Frontal cortex (tissue), 4 donors: ENCODE results near the gene KRT40. TPM values are rescaled to one million over a fixed set of nuclear protein-coding genes. Genes with fewer than 3 reads are reported as not detected.

Source experiments
- DNase-seq, 2 donors: peaks; one replicate each; pipeline ENCODE4 v3.0.0; 2012; ENCODE audit warnings: low spot score in 2 of 2
- FAIRE-seq: peaks from 2 replicates; lab custom pipeline; 2012; peaks lifted over from hg19 to GRCh38; lab: Jason Lieb, UNC
- total RNA-seq: library from RNA; depleted of rRNA; stranded (reverse); fragments of >200 nt; gene quantifications from one replicate; pipeline ENCODE4 v1.2.3, GENCODE V29; 2014
- donor health status: control.
- donor health status: control.
- donor health status: control.

The KRT40 gene
- not detected for total RNA-seq

DNA sequence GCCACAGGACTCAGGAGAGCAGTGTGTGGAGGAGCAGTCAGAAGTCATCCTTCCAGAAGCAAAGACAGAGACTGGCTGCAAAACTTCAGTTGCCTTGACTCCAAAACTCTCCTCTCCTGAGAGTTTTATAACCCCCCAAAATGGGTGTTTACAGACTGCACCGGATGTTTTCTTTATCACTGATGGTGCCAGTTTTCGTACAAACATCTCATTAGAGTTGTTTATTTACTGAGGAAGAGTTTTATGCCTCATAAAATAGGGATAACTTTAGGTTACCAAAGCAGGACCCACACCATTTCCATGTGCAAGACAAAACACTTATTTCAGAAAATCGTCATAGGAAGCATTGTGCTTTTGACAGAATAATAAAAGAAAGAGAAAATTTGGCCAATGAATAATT lies at the start of gene KRT40:
TSS of gene KRT40 (minus strand) at position 101 of the 400 bp plus-strand sequence. CDS start at position 48, 53 bp downstream.
- no peak for FAIRE-seq

DNA sequence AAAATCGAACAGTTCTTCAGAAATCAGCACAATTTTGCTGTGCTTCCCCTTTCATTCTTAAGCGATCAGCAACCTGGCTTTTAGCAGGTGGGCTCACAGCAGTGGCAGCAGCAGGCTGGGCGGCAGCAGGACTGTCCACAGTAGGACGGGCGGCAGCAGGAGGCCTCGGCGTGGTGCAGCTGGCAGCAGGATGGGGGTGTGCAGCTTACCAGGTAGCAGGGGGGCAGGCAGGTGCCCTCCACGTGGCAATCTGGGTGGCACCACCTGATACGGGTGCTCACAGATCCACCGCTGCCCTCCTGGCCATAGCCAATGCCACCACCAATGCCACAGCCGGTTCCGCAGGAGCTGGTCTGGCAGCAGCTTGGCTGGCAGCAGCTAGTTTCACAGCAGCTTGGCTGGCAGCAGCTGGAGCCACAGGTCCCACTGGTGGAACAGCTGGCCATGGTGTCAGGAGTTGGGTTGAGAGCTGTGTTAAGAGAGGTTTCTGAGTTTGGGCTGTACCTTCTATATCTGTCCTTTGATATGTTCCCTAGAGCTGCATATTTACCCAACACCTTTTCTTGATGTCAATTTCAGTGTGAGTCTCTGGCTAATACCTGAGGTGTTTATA lies 45.6 kb upstream of the KRT40 start, which contains the start of gene KRTAP1-4:
TSS of gene KRTAP1-4 (minus strand) at position 563 of the 613 bp plus-strand sequence. CDS start at position 446, 117 bp downstream.
- FAIRE-seq (no peak), DNase-seq (no peak)

More for the DNA sequence above, at the start of gene KRT40:
- no peak for DNase-seq

DNA sequence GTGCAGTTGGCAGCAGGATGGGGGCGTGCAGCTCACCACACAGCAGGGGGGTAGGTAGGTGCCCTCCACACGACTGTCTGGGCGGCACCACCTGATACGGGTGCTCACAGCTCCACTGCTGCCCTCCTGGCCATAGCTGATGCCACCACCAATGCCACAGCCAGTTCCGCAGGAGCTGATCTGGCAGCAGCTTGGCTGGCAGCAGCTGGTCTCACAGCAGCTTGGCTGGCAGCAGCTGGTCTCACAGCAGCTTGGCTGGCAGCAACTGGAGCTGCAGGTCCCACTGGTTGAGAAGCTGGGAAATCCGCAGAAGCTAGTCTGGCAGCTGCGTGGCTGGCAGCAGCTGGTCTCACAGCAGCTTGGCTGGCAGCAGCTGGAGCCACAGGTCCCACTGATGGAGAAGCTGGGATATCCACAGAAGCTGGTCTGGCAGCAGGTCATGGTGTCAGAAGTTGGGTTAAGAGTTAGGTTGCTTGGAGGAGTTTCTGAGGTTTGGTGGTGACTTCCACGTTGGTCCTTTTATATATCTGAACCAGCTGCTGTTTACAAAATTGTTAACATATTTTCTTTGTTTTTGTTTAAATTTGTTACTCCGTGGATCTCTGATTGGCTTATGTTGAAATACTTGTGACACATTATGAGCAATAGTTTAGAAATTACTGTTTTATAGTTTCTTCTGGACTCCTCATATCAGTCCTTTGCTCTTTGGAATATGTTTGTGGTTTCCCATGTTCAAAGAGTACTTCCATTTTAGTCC lies 42.8 kb upstream of the KRT40 start, which contains the start of gene KRTAP1-5:
TSS of gene KRTAP1-5 (minus strand) at position 494 of the 757 bp plus-strand sequence. CDS start at position 441, 53 bp downstream.
- FAIRE-seq (no peak), DNase-seq (no peak)

DNA sequence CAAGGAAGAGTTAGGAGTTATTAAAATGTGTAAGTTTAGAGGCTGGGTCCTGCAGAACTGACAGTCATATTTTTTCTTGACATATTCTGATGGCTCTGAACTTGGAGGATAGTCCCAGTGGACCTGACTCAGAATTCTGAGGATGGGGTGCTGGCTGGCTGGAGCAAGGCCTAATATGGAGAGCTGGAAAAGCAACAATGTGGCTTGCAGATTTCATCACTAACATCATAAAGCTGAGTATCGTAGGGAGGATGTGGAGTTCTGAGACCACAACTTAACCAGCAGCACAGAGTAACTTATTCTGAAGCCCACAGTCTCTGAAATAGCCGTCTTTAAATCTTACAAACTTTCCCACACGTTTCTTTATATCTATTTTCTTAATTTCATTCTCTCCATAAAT lies 40.6 kb upstream of the KRT40 start:
- DNase-seq = no peak
- FAIRE-seq = no peak

DNA sequence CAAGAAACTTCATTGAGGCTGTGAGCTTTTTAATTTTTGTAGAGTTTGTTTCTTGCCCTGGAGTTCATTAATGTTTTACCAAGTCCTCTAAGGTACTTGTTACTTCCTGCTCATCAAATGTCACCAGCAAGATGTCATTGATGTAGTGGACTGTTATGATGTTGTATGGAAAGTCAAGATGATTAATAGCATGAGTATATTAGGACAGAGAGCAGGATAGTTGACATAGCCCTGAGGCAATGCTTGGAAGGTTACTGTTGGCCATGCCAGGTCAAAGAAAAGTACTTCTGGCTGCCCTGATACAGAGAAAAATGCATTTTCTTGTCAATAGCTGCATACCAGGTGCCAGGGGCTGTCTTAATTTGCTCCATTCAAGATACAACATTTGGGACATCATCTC lies 36.2 kb upstream of the KRT40 start:
- no peak for DNase-seq
- no peak for FAIRE-seq

DNA sequence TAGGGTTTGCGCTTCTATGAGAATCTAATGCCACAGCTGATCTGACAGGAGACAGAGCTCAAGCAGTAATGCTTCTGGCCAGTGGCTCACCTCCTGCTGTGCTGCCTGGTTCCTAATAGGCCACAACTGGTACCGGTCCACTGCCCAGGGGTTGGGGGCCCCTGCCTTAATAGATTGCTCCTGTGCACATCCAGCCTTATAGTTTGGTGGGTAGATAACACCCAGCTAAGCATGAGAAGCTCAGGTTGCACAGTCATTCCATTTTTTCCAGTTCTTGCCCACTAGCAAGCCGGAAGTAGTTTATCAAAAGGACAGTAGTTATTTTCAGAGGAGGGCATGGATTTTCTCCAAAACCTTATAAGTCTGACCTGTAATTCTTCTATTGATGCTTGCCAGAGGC lies 35.3 kb upstream of the KRT40 start:
- FAIRE-seq = no peak
- DNase-seq = no peak

DNA sequence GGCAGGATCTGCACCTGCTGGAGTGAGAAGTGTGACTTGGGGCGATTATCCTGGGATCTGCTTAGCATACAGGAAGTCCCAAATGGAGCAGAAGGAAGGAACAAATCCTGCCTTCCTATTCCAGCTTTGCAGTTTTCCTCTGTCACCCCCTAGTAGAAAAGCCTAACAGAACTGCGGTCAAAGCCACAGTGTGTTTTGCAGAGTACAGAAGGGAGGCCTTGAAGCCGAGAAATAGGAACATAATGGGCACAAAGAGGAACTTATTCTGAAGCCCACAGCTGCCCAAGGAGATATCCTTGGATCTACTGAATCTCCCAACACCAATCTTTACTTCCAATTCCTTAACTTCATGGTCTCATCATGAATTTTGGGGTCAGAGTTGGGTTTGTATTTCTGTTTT lies 34.4 kb upstream of the KRT40 start:
- no peak for FAIRE-seq
- DNase-seq = no peak

DNA sequence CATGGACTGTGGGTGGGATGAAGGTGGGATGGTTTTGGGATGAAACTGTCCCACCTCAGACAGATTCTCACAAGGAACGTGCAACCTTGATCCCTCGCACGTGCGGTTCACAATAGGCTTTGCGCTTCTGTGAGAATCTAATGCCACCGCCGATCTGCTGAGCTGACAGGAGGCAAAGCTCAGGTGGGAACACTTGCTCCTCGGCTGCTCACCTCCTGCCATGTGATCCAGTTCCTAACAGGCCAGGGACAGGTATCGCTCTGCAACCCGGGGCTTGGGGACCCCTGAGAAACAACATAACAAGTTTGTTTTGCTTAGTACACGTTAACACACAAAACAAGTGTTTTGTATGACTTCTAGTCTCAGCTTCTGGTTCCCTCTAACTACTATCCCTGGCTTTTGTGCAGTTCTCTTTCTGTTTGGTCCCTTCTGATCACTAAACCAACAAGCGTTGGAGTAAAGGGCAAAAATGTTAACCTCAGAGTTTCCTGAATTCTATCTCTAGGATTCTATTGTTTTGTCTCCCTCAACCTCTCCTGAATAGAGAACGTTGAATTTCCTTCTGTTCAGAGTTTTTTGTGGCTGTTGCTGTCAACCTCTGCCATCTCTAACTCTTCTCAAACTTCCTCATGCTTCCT lies 32.6 kb upstream of the KRT40 start:
- no peak for DNase-seq
- no peak for FAIRE-seq

DNA sequence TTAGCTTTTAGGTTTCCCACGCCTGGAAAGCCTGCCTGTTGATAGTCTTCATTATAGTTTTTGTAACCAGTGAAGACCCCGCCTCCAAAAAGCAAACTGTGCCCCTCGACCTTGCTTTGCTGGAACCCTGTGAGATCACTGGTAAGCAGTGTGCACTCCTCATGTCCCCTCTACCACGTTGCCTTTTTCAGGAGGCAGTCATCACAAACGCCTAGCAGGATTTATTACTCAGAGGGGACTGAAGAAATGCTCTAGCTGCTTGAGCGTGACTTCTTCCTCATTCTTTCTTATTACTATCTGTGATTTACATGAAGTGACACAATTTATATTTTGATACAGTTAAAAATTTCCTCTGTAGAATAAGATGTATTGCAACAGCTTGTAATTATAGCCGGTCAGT lies 31.3 kb upstream of the KRT40 start:
- FAIRE-seq (no peak), DNase-seq (no peak)

DNA sequence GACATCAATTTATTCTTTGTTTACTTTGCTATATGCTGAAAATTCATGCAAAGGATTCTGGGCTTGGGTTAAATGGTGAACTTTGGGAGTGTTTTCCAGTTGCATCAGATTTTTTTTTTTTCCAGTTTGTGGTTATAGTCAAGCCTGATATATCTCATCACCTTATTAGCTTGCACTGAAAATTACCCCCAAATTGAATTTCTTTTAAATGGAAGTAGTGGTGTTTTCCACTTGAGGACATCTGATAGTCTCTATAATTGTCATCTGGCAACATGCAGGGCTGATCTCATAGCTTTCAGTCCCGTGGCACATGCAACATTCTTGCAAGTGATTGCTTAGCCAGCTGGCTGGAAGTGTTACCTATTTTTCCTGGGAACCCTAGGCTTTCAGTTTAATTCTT lies 29.5 kb upstream of the KRT40 start:
- no peak for DNase-seq
- FAIRE-seq = no peak

DNA sequence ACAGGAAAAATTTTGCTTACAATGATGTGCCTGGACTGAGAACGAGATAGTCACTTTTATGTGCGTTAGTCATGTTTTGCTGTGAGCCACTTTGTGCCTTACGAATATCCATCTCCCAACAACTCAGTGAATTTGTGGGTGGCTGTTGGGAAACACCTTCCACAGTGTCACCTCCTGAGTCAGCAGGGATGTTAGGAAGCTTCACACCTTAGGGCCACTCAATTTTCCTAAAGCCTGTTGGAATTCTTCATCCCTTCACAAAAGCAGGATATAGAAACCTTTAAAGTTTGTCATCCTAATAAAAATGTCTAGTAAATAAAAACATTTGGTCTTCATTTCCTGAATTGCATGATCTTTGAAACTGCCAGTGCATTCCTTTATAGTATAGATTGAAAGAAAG lies 29.1 kb upstream of the KRT40 start:
- FAIRE-seq = no peak
- no peak for DNase-seq

DNA sequence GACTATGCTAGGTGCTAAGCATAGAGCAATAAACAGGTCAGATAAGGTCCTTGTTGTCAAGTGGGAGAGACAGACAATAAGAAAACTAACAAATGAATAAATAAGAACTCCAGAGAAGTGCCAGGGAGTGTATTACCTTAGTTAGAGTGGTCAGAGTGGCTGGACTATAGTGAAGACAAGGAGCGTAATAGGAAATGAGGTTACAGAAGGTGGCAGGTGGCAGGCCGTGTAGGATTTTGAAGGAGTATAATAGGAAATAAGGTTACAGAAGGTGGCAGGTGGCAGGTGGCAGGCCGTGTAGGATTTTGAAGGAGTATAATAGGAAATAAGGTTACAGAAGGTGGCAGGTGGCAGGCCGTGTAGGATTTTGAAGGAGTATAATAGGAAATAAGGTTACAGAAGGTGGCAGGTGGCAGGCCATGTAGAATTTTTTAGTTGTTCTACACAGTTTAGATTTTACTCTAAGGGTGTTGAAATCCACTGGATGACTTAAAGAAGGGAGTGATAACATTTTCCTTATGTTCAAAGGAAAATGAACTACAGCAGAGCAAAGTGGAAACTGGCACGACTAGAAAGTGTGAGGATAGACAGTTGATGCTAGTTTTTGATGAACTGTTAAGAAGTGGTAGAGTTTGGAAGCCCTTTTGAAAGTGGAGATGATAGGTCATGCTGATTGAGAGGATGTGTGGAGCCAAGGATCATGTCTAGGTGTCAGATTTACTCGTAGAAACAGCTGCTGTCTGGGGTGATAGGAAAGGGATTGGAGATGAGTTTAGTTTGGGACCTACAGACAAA lies 28.4 kb upstream of the KRT40 start:
- no peak for FAIRE-seq
- no peak for DNase-seq

DNA sequence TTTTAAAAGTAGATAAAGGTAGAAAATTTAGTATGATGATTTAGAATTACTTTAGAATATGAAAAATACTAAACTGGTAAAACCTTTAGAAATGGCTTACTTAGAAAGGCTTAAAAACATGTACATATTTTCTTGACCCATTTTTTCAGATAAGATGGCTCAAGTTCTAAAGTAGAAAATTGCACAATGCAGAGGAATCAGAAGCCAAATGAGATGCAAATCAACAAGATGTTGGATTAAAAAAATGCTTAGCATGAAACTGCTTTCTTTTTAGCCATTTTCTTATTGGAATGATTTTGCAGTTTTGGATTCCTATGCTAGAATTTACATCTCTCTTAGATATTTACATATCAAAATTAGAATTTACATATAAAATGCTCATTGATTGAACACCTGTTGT lies 26.3 kb upstream of the KRT40 start:
- DNase-seq = no peak
- no peak for FAIRE-seq

DNA sequence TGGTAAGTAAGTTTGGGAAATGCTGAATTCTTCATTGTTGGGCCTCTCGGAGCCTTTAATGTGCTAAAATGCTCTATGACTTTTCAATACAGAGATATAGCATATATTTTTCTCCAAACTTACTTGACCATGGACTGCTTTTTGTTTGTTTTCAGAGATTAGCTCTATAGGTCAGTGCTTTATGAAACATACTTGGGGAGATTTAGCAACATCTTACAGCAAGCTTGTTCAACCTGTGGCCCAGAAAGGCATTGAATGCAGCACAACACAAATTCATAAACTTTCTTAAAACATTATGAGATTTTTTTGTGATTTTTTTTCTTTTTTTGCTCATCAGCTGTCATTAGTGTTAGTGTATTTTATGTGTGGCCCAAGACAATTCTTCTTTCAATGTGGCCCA lies 25.8 kb upstream of the KRT40 start:
- DNase-seq (no peak), FAIRE-seq (no peak)

DNA sequence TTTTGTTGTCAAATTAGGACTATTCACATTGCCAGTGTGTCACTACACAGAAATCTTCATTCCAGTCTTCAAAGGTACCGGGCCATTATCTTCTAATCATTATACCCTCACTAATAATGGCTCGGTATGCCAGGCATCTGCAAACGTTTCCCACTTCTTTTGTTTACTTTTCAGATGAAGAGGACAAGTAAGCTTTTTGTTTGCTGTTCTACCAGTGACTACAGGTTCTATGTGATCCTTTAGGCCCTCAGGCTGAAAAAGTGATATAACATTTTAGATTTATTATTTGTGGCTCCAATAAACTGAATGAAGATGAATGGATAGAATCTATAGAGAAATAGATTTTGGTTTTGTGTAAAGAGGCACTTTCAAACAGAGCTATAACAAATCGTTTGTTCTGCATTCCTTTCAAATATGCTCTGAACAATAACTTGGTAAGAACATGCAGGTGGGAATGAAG lies 25.2 kb upstream of the KRT40 start:
- no peak for DNase-seq
- FAIRE-seq = no peak

DNA sequence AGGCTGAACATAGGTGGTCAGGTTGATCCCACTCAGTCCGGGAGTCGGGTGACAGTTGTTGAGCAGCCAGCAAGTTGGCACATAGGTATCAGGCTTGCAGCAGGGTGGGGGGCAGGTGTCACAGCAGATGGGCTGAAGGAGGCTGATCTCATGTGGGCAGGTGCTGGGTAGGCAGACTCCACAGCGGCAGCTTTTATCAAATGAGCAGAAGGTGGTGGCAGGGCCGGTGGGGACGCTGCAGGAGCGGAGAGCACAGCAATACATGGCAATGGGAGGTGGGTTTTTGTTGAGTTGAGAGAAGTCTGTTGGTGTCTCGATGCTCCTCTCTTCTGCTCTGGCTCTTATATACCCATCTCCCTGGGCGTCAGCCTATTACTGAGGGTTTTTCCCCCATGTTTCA lies 24.7 kb upstream of the KRT40 start, which contains the start of gene KRTAP3-1:
TSS of gene KRTAP3-1 (minus strand) at position 318 of the 400 bp plus-strand sequence. CDS start at position 264, 54 bp downstream.
- FAIRE-seq (no peak), DNase-seq (no peak)

DNA sequence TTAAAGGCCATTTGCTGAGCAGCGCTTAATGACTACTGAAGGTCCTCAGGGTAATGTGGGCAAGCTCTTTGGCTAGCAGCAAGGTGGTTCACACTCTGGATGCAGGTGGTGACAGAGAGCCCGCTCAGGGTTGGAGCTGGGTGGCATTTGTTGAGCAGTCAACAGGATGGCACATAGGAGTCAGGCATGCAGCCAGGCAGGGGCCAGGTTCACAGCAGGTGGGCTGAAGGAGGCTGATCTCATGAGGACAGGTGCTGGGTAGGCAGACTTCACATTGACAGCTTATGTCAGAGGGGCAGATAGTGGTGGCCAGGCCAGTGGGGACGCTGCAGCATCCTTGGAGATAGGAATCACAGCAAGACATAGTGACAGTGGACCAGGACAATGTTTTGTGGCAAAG lies 20.3 kb upstream of the KRT40 start:
- FAIRE-seq (no peak), DNase-seq (no peak)

DNA sequence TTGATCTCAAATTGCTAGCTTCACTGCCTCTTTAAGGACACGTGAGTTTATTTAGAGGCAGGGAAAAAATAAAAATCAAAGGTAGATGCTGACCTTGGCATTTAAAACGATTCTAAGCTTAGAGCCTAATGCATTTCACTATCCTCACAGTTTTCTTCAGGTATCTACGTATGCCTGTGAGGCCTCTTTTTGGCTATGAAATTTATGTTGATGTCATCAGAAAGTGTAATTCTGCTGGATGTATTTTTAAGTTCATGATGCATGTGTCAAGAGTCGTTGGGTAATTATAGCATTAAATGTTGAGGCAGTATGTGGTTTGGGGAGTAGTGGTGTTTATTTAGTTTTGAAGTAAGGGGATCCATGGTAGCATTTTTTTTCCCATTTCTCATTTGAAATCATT lies 19.8 kb upstream of the KRT40 start:
- DNase-seq (no peak), FAIRE-seq (no peak)

DNA sequence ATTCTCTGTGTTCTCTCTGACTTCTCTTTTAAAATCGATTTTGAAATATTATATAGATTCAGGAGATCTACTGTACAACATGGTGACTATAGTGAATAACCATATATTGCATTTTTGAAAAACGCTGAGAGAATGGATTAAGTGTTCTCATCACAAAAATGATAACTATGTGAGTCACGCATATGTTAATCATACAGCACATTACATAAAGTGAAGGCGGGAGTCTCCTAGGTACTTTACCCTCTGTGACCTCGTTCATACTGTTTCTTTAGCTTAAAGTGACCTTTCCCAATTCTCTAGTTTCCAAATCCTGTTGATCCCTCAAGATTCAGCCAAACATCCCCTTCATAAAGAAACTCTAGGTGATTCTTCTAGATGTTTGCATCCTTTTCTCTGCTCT lies 18.7 kb upstream of the KRT40 start:
- DNase-seq = no peak
- FAIRE-seq = no peak

DNA sequence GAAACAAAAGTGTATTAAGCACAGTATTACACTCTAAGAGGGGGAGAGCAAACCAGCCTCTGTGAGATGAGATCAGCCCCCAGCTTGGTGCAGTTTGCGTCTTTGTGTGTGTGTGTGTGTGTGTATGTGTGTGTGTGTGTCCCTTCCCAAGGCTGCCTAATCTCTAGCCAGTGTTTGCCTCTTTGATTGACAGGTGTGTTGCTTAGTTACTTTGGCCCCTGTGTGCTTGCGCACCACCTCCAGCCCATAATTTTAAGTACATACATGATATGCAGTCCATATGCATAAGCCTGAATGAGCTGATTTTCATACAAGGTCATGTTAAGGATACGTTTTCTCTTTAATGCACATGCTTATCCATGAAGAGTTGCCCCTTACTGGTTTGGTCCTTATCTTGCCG lies 17.7 kb upstream of the KRT40 start:
- no peak for FAIRE-seq
- DNase-seq = no peak
